K562 (cell line): ENCODE data around the gene MOXD1.

Experiments
- CCAR2 ChIP-seq: fragments of 200-400 bp; formaldehyde crosslinking; IDR thresholded peaks from 2 replicates; pipeline ENCODE4 v1.6.1; 2017; ENCODE audit warnings: mild to moderate bottlenecking, low read depth, low read length
- ELF4 ChIP-seq: fragments of 450-650 bp; formaldehyde crosslinking; IDR thresholded peaks from 2 replicates; pipeline ENCODE4 v1.4.0; 2022; ENCODE audit warnings: missing genetic modification characterization
- GABPA ChIP-seq: fragments of 200-800 bp; sonication (Bioruptor generic); conservative IDR thresholded peaks from 2 replicates; pipeline ENCODE4 v1.6.1; 2016; ENCODE audit warnings: low read depth, missing genetic modification characterization, missing compliant biosample characterization
- PHF8 ChIP-seq: fragments of 200-600 bp; sonication (generic); IDR thresholded peaks from 2 replicates; pipeline ENCODE4 v1.6.1; 2012; ENCODE audit warnings: mixed run types, mild to moderate bottlenecking, inconsistent platforms, low read length, moderate library complexity, borderline replicate concordance
- POLR2A ChIP-seq: fragments of 450-650 bp; conservative IDR thresholded peaks from 2 replicates; pipeline ENCODE4 v1.6.1; 2016
- SP1 ChIP-seq: sonication (generic); formaldehyde crosslinking; IDR thresholded peaks from 2 replicates; pipeline ENCODE4 v1.8.1; 2022; ENCODE audit warnings: mild to moderate bottlenecking, missing genetic modification reagents
- TBP ChIP-seq: optimal IDR thresholded peaks from 2 replicates; pipeline ENCODE3; 2011; ENCODE audit warnings: low read depth, low read length, improper control_type of control experiment
- ZZZ3 ChIP-seq: fragments of 450-650 bp; IDR thresholded peaks from 2 replicates; pipeline ENCODE4 v1.6.1; 2016; ENCODE audit warnings: antibody characterized with exemption, mild to moderate bottlenecking, moderate library complexity
- TF ChIP-seq, protein P1 (sequence below), 3 experiments: IDR thresholded peaks in 2 of 3; conservative IDR thresholded peaks in 1 of 3; 2 replicates each; pipeline ENCODE4 v1.5.1; 2011 to 2012; ENCODE audit warnings: low read length in 3 of 3, mild to moderate bottlenecking in 3 of 3, control low read depth in 2 of 3, improper control_type of control experiment in 1 of 3, inconsistent platforms in 1 of 3, low read depth in 1 of 3, mixed read lengths in 1 of 3, moderate library complexity in 1 of 3; ENCODE audit not compliant: insufficient read depth in 2 of 3
- TF ChIP-seq, protein P2 (sequence below): sonication (generic); formaldehyde crosslinking; IDR thresholded peaks from 2 replicates; pipeline ENCODE4 v1.8.0; 2022; ENCODE audit warnings: missing genetic modification reagents, mild to moderate bottlenecking, borderline replicate concordance

DNA sequence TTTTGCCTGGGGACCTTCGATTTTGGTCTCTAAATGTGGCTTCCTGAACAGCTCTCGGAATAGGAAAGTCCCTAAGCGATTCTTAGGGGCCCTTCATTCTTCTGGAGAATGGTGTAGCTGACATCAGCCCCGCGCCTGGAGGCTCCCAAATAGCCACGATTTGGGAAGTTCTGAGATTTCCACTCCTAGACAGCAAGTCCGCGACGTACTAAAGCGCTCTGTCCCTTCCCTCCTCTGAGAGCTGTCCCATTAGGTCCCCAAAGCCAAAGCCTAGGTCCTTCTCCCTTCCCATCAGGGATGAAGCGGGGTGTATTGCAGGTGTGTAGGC, 756 bp downstream of the MOXD1 start:
- no peak for TF ChIP-seq TBP
- TF ChIP-seq GABPA (tag): no peak
- TF ChIP-seq ZZZ3: no peak
- TF ChIP-seq POLR2A: no peak
- TF ChIP-seq, protein P1, sequence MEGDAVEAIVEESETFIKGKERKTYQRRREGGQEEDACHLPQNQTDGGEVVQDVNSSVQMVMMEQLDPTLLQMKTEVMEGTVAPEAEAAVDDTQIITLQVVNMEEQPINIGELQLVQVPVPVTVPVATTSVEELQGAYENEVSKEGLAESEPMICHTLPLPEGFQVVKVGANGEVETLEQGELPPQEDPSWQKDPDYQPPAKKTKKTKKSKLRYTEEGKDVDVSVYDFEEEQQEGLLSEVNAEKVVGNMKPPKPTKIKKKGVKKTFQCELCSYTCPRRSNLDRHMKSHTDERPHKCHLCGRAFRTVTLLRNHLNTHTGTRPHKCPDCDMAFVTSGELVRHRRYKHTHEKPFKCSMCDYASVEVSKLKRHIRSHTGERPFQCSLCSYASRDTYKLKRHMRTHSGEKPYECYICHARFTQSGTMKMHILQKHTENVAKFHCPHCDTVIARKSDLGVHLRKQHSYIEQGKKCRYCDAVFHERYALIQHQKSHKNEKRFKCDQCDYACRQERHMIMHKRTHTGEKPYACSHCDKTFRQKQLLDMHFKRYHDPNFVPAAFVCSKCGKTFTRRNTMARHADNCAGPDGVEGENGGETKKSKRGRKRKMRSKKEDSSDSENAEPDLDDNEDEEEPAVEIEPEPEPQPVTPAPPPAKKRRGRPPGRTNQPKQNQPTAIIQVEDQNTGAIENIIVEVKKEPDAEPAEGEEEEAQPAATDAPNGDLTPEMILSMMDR (IDR thresholded peaks at IDR 0.05 in 2 of 3, conservative IDR thresholded peaks at IDR 0.05 in 1 of 3; ENCODE audit: insufficient read depth in 2 of 3, low read depth in 1 of 3, low read length in 3 of 3): no peak
- no peak for TF ChIP-seq ELF4
- TF ChIP-seq, protein P2, sequence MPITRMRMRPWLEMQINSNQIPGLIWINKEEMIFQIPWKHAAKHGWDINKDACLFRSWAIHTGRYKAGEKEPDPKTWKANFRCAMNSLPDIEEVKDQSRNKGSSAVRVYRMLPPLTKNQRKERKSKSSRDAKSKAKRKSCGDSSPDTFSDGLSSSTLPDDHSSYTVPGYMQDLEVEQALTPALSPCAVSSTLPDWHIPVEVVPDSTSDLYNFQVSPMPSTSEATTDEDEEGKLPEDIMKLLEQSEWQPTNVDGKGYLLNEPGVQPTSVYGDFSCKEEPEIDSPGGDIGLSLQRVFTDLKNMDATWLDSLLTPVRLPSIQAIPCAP: no peak
- TF ChIP-seq PHF8: no peak
- TF ChIP-seq SP1: no peak
- no peak for TF ChIP-seq CCAR2
